Body of pancreas (tissue), 4 donors: ENCODE results near the gene LRFN2.

Experiments
- POLR2A ChIP-seq, 3 donors: fragments of 450-650 bp; IDR thresholded peaks; one replicate each; pipeline ENCODE4 v1.6.1; 2016; ENCODE audit warnings: antibody characterized with exemption in 3 of 3, mild to moderate bottlenecking in 2 of 3
- TF ChIP-seq, protein P1 (sequence below), 7 experiments: fragments of 450-650 bp in 4 of 7; fragments of 200-600 bp in 3 of 7; sonication (generic) in 3 of 7; IDR thresholded peaks; one replicate each; pipeline ENCODE4 v1.5.1; 2016 to 2019; ENCODE audit warnings: antibody characterized with exemption in 7 of 7

DNA sequence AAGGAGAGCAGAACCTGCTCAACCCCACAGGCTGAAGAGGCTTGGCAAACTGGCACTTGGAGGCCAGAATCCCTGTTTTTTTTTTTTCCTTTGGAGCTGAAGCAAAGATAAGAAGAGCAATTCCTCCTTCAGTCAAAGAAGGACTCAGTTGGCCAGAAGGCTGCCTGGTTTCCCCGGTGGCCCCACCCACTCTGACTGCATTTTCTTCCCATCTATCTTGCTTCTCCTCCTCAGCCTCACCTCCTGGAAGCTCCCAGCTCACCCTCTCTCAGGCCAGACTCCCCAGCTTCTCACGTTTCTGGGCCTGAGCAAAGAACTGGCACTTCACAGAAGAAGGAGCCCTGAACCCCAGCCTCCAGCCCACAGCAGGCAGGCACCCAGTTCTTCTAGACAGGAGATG is 2.4 kb downstream of the LRFN2 start:
- TF ChIP-seq, protein P1, sequence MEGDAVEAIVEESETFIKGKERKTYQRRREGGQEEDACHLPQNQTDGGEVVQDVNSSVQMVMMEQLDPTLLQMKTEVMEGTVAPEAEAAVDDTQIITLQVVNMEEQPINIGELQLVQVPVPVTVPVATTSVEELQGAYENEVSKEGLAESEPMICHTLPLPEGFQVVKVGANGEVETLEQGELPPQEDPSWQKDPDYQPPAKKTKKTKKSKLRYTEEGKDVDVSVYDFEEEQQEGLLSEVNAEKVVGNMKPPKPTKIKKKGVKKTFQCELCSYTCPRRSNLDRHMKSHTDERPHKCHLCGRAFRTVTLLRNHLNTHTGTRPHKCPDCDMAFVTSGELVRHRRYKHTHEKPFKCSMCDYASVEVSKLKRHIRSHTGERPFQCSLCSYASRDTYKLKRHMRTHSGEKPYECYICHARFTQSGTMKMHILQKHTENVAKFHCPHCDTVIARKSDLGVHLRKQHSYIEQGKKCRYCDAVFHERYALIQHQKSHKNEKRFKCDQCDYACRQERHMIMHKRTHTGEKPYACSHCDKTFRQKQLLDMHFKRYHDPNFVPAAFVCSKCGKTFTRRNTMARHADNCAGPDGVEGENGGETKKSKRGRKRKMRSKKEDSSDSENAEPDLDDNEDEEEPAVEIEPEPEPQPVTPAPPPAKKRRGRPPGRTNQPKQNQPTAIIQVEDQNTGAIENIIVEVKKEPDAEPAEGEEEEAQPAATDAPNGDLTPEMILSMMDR (IDR thresholded peaks at IDR 0.05): no peak
- TF ChIP-seq POLR2A (IDR thresholded peaks at IDR 0.05): no peak
